HEK293T (cell line): ENCODE measurements around the gene SLC7A6.

Source experiments
- CTBP1 ChIP-seq: fragments of 450-650 bp; IDR thresholded peaks from 2 replicates; pipeline ENCODE4 v1.6.1; 2016; ENCODE audit warnings: borderline replicate concordance
- FOXA1 ChIP-seq: fragments of 450-650 bp; IDR thresholded peaks from 2 replicates; pipeline ENCODE4 v1.6.1; 2016; ENCODE audit warnings: mild to moderate bottlenecking
- FOXM1 ChIP-seq: fragments of 450-650 bp; IDR thresholded peaks from 2 replicates; pipeline ENCODE4 v1.6.1; 2017; ENCODE audit warnings: mild to moderate bottlenecking, borderline replicate concordance
- NFRKB ChIP-seq: fragments of 450-650 bp; IDR thresholded peaks from 2 replicates; pipeline ENCODE4 v1.6.1; 2016; ENCODE audit warnings: mild to moderate bottlenecking, moderate library complexity
- SP1 ChIP-seq: fragments of 450-650 bp; IDR thresholded peaks from 2 replicates; pipeline ENCODE4 v1.6.1; 2017
- SUZ12 ChIP-seq: fragments of 450-650 bp; IDR thresholded peaks from 2 replicates; pipeline ENCODE4 v1.6.1; 2016; ENCODE audit warnings: mild to moderate bottlenecking
- TARDBP ChIP-seq: fragments of 450-650 bp; IDR thresholded peaks from 2 replicates; pipeline ENCODE4 v1.6.1; 2016

DNA sequence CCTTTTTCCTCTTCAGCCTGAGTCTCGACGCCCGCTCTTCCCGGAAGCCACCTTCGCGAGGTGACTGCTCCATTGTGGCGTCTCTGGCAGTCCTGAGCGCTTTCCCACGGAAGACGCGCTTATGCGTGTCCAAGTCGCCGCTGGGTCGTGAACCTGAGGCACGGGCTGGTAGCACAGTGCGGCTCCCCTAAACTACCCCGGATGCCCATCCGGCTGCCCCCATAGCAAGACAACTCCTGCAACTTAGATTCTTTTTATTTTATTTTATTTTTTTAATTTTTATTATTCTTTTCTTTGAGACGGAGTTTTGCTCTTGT is 26.3 kb upstream of the SLC7A6 start:
- TF ChIP-seq SUZ12 (no peak), NFRKB (no peak), SP1 (no peak), FOXA1 (no peak), FOXM1 (no peak), CTBP1 (no peak), TARDBP (no peak)
